GM12878 (cell line): Measurements from ENCODE around the gene CYBC1. TPM values are rescaled to one million over a fixed set of nuclear protein-coding genes. Genes with fewer than 3 reads are reported as not detected.

Experiments
- CHD1 ChIP-seq: IDR thresholded peaks from 2 replicates; pipeline ENCODE4 v1.6.1; 2012; ENCODE audit warnings: low read depth, low read length, improper control_type of control experiment
- IRF4 ChIP-seq: IDR thresholded peaks from 2 replicates; pipeline ENCODE4 v1.6.1; 2011; ENCODE audit warnings: low read depth, low read length
- KAT2A ChIP-seq: conservative IDR thresholded peaks from 2 replicates; pipeline ENCODE4 v1.6.1; 2011; ENCODE audit warnings: low read depth, low read length; ENCODE audit not compliant: control insufficient read depth
- MEF2A ChIP-seq: IDR thresholded peaks from 2 replicates; pipeline ENCODE4 v1.6.1; 2011; ENCODE audit warnings: low read depth, mild to moderate bottlenecking, low read length, moderate library complexity; ENCODE audit not compliant: insufficient read depth
- MXI1 ChIP-seq: fragments of 150-350 bp; IDR thresholded peaks from 2 replicates; pipeline ENCODE4 v1.6.1; 2011; ENCODE audit warnings: low read depth, mild to moderate bottlenecking, inconsistent platforms, low read length, improper control_type of control experiment
- NFXL1 ChIP-seq: fragments of 450-650 bp; IDR thresholded peaks from 2 replicates; pipeline ENCODE4 v1.6.1; 2017; ENCODE audit warnings: antibody characterized with exemption, mild to moderate bottlenecking, borderline replicate concordance
- NR2C1 ChIP-seq: fragments of 450-650 bp; IDR thresholded peaks from 2 replicates; pipeline ENCODE4 v1.6.1; 2017; ENCODE audit warnings: antibody characterized with exemption, mild to moderate bottlenecking, moderate library complexity
- POLR2AphosphoS5 ChIP-seq: IDR thresholded peaks from 2 replicates; pipeline ENCODE4 v1.6.1; 2011; ENCODE audit warnings: mild to moderate bottlenecking, low read length, inconsistent platforms
- RB1 ChIP-seq: fragments of 450-650 bp; formaldehyde crosslinking; IDR thresholded peaks from 2 replicates; pipeline ENCODE4 v1.6.1; 2017; ENCODE audit warnings: mild to moderate bottlenecking, borderline replicate concordance
- RELA ChIP-seq: fragments of 450-650 bp; IDR thresholded peaks from 2 replicates; pipeline ENCODE4 v1.8.0; 2014; ENCODE audit warnings: borderline replicate concordance; ENCODE audit not compliant: partially characterized antibody
- SIX5 ChIP-seq: IDR thresholded peaks from 2 replicates; pipeline ENCODE4 v1.6.1; 2011; ENCODE audit warnings: mild to moderate bottlenecking, low read depth, low read length, moderate library complexity; ENCODE audit not compliant: severe bottlenecking
- SPI1 ChIP-seq: IDR thresholded peaks from 2 replicates; pipeline ENCODE4 v1.6.1; 2011; ENCODE audit warnings: low read depth, mild to moderate bottlenecking, low read length, moderate library complexity, borderline replicate concordance; ENCODE audit not compliant: insufficient read depth
- SREBF1 ChIP-seq: IDR thresholded peaks from 2 replicates; pipeline ENCODE4 v1.6.1; 2012; ENCODE audit warnings: mild to moderate bottlenecking, low read length
- ZZZ3 ChIP-seq: IDR thresholded peaks from 2 replicates; pipeline ENCODE4 v1.6.1; 2011; ENCODE audit warnings: low read depth; ENCODE audit not compliant: control insufficient read depth, insufficient read length
- polyA plus RNA-seq, 11 experiments: library from polyadenylated mRNA; depleted of rRNA in 4 of 11; unstranded in 6 of 11; stranded (reverse) in 5 of 11; fragments of >200 nt; fragmentation: Nextera tagmentation in 4 of 11; fragmentation: Illumina TruSeq in 1 of 11; extraction: Ambion mirVana in 4 of 11; extraction: Trizol in 1 of 11; gene quantifications; 1 replicate in 1 of 11; 2 replicates in 10 of 11; pipeline versions ENCODE4 v1.2.1 to v1.2.3, GENCODE V29; 2011 to 2016; ENCODE audit warnings: inconsistent platforms in 2 of 11, missing spikeins in 2 of 11, low read depth in 1 of 11
- total RNA-seq, 4 experiments: library from RNA; depleted of rRNA in 3 of 4; stranded (reverse); fragments of >200 nt in 3 of 4; fragmentation: Illumina TruSeq in 1 of 4; extraction: Trizol in 1 of 4; gene quantifications; 2 replicates each; pipeline versions ENCODE4 v1.2.1 to v1.2.3, GENCODE V29; 2013 to 2021
- TF ChIP-seq, protein P1 (sequence below): fragments of 450-650 bp; IDR thresholded peaks from 2 replicates; pipeline ENCODE4 v1.6.1; 2014; ENCODE audit warnings: mild to moderate bottlenecking
- TF ChIP-seq, protein P2 (sequence below): IDR thresholded peaks from 2 replicates; pipeline ENCODE4 v1.6.1; 2012; ENCODE audit warnings: low read depth, low read length, improper control_type of control experiment
- TF ChIP-seq, protein P3 (sequence below): fragments of 450-650 bp; IDR thresholded peaks from 2 replicates; pipeline ENCODE4 v1.6.1; 2016; ENCODE audit warnings: mild to moderate bottlenecking
- TF ChIP-seq, protein P4 (sequence below): fragments of 450-650 bp; IDR thresholded peaks from 2 replicates; pipeline ENCODE4 v1.6.1; 2017; ENCODE audit warnings: mild to moderate bottlenecking
- TF ChIP-seq, protein P5 (sequence below), 3 experiments: IDR thresholded peaks in 2 of 3; conservative IDR thresholded peaks in 1 of 3; 2 replicates each; pipeline ENCODE4 v1.5.1; 2011; ENCODE audit warnings: low read depth in 3 of 3, low read length in 3 of 3, mild to moderate bottlenecking in 3 of 3, control low read depth in 2 of 3, moderate library complexity in 2 of 3, inconsistent platforms in 1 of 3, mixed read lengths in 1 of 3; ENCODE audit not compliant: control insufficient read depth in 2 of 3, insufficient read depth in 1 of 3; ENCODE audit errors: extremely low read depth in 1 of 3

The CYBC1 gene
- total and polyA plus RNA-seq, 10 of the 15 experiments (the other 5 are each of a cell fraction or from before 2014, with no cell fraction given), result 4.2 to 162 (median 133) TPM

DNA sequence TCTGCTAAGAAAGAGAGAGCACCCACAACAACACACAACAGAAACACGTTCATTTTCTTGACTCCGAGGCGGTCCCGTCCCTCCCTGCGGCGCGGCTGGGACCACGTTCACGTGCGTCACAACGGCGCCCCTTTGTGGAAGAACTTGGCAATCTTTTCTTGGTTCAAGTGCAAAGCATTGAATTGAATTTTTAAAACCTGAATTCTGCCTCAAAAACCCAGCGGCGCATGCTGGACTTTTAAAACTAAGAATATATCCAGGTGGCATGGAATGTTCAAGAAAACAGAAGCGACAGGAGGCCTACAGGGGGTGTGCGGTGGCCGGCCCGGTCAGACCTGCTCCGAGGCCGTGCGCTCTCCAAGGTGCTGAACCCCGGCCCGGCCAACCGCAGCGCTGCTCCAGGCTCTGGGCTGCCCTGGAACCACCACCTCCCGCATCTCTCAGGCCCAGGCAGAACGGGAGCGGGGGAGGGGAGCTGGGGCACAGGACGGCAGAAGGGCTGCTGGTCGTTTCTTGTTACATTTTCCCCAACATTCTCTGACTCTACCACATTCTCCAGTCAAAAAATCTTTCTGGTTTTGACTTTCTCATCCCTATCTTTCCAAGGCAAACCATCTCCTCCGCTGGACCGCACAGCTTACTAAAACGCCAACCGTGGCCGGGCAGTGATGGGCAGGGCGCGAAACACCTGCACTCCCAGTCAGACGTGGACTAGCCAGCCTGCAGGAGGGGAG is 35.8 kb downstream of the CYBC1 start (continued):
- TF ChIP-seq IRF4, result no peak
- no peak for TF ChIP-seq ZZZ3
- peak; percentile 82; the same call in 1 of the 2 replicates for TF ChIP-seq RB1
- TF ChIP-seq, protein P1, sequence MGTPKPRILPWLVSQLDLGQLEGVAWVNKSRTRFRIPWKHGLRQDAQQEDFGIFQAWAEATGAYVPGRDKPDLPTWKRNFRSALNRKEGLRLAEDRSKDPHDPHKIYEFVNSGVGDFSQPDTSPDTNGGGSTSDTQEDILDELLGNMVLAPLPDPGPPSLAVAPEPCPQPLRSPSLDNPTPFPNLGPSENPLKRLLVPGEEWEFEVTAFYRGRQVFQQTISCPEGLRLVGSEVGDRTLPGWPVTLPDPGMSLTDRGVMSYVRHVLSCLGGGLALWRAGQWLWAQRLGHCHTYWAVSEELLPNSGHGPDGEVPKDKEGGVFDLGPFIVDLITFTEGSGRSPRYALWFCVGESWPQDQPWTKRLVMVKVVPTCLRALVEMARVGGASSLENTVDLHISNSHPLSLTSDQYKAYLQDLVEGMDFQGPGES, result no peak
- TF ChIP-seq POLR2AphosphoS5, result no peak
- no peak for TF ChIP-seq SPI1
- TF ChIP-seq, protein P2, sequence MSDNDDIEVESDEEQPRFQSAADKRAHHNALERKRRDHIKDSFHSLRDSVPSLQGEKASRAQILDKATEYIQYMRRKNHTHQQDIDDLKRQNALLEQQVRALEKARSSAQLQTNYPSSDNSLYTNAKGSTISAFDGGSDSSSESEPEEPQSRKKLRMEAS, result 0 out of 2 replicates have a peak, but pooled peaks have one; percentile 19
- TF ChIP-seq RELA, result no peak
- TF ChIP-seq MXI1, result peak; percentile 81
- TF ChIP-seq, protein P3, sequence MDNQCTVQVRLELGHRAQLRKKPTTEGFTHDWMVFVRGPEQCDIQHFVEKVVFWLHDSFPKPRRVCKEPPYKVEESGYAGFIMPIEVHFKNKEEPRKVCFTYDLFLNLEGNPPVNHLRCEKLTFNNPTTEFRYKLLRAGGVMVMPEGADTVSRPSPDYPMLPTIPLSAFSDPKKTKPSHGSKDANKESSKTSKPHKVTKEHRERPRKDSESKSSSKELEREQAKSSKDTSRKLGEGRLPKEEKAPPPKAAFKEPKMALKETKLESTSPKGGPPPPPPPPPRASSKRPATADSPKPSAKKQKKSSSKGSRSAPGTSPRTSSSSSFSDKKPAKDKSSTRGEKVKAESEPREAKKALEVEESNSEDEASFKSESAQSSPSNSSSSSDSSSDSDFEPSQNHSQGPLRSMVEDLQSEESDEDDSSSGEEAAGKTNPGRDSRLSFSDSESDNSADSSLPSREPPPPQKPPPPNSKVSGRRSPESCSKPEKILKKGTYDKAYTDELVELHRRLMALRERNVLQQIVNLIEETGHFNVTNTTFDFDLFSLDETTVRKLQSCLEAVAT, result no peak
- TF ChIP-seq, protein P4, sequence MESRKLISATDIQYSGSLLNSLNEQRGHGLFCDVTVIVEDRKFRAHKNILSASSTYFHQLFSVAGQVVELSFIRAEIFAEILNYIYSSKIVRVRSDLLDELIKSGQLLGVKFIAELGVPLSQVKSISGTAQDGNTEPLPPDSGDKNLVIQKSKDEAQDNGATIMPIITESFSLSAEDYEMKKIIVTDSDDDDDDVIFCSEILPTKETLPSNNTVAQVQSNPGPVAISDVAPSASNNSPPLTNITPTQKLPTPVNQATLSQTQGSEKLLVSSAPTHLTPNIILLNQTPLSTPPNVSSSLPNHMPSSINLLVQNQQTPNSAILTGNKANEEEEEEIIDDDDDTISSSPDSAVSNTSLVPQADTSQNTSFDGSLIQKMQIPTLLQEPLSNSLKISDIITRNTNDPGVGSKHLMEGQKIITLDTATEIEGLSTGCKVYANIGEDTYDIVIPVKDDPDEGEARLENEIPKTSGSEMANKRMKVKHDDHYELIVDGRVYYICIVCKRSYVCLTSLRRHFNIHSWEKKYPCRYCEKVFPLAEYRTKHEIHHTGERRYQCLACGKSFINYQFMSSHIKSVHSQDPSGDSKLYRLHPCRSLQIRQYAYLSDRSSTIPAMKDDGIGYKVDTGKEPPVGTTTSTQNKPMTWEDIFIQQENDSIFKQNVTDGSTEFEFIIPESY, result no peak
- no peak for TF ChIP-seq SREBF1
- TF ChIP-seq, protein P5, sequence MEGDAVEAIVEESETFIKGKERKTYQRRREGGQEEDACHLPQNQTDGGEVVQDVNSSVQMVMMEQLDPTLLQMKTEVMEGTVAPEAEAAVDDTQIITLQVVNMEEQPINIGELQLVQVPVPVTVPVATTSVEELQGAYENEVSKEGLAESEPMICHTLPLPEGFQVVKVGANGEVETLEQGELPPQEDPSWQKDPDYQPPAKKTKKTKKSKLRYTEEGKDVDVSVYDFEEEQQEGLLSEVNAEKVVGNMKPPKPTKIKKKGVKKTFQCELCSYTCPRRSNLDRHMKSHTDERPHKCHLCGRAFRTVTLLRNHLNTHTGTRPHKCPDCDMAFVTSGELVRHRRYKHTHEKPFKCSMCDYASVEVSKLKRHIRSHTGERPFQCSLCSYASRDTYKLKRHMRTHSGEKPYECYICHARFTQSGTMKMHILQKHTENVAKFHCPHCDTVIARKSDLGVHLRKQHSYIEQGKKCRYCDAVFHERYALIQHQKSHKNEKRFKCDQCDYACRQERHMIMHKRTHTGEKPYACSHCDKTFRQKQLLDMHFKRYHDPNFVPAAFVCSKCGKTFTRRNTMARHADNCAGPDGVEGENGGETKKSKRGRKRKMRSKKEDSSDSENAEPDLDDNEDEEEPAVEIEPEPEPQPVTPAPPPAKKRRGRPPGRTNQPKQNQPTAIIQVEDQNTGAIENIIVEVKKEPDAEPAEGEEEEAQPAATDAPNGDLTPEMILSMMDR (IDR thresholded peaks at IDR 0.05 in 2 of 3, conservative IDR thresholded peaks at IDR 0.05 in 1 of 3; ENCODE audit: control insufficient read depth in 2 of 3, extremely low read depth in 1 of 3, insufficient read depth in 1 of 3, low read depth in 3 of 3, low read length in 3 of 3), result peak; percentile 56 to 76 (median 65)
- TF ChIP-seq NFXL1, result no peak
- no peak for TF ChIP-seq MEF2A
- no peak for TF ChIP-seq CHD1
- TF ChIP-seq KAT2A, result no peak
- no peak for TF ChIP-seq NR2C1
- no peak for TF ChIP-seq SIX5
